ENCODE results near the gene SMG6.

GRCh38 chr17:2065949-2066400, 237.6 kb downstream of the SMG6 start:
- TF ChIP-seq, protein P1, sequence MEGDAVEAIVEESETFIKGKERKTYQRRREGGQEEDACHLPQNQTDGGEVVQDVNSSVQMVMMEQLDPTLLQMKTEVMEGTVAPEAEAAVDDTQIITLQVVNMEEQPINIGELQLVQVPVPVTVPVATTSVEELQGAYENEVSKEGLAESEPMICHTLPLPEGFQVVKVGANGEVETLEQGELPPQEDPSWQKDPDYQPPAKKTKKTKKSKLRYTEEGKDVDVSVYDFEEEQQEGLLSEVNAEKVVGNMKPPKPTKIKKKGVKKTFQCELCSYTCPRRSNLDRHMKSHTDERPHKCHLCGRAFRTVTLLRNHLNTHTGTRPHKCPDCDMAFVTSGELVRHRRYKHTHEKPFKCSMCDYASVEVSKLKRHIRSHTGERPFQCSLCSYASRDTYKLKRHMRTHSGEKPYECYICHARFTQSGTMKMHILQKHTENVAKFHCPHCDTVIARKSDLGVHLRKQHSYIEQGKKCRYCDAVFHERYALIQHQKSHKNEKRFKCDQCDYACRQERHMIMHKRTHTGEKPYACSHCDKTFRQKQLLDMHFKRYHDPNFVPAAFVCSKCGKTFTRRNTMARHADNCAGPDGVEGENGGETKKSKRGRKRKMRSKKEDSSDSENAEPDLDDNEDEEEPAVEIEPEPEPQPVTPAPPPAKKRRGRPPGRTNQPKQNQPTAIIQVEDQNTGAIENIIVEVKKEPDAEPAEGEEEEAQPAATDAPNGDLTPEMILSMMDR (IDR thresholded peaks at IDR 0.05) = no peak
- TF ChIP-seq YY1 (IDR thresholded peaks at IDR 0.05; ENCODE audit: low read depth) = no peak
